ENCODE data around the gene CNGB1.

The CNGB1 gene

GRCh38 chr16:57977418-57978069, 6.6 kb upstream of the CNGB1 start:
- Histone ChIP-seq H3K36me3 (replicated peaks) (no peaks in the 10 kb centered on the region), H3K4me3 (no peak overlapping the region), H3K27me3 (ENCODE audit: low read depth) (no peaks in the 10 kb centered on the region), H3K4me1 (no peaks in the 10 kb centered on the region), H3K9me3 (no peaks in the 10 kb centered on the region)
- DNase-seq (ENCODE audit: low spot score in 2 of 2): no peak
- in situ Hi-C loops (cut with MboI; ENCODE audit: low sequenced_read_pairs): no loop called here

GRCh38 chr16:57976331-57976796, 5.4 kb upstream of the CNGB1 start:
- H3K4me3 ChIP-seq: no peak overlapping the region
- DNase-seq (ENCODE audit: low spot score in 2 of 2): peak in 1 of 2 experiments; percentile 18
- no peaks in the 10 kb centered on the region for H3K27me3 ChIP-seq (ENCODE audit: low read depth)
- no peaks in the 10 kb centered on the region for H3K4me1 ChIP-seq
- H3K36me3 ChIP-seq (replicated peaks): no peaks in the 10 kb centered on the region
- no peaks in the 10 kb centered on the region for H3K9me3 ChIP-seq
- in situ Hi-C loops (cut with MboI; ENCODE audit: low sequenced_read_pairs): no loop called here

GRCh38 chr16:57972306-57972705, 1.4 kb upstream of the CNGB1 start:
- no peaks in the 10 kb centered on the region for H3K27me3 ChIP-seq (ENCODE audit: low read depth)
- no peaks in the 10 kb centered on the region for H3K4me1 ChIP-seq
- H3K9me3 ChIP-seq: no peaks in the 10 kb centered on the region
- no peak overlapping the region for H3K4me3 ChIP-seq
- no peak for DNase-seq (ENCODE audit: low spot score in 2 of 2)
- in situ Hi-C loops (cut with MboI; ENCODE audit: low sequenced_read_pairs): no loop called here
- H3K36me3 ChIP-seq (replicated peaks): no peaks in the 10 kb centered on the region

- in situ Hi-C loops (cut with MboI; ENCODE audit: low sequenced_read_pairs): no loop called here
- Histone ChIP-seq H3K36me3 (replicated peaks) (no peaks in the 10 kb centered on the region), H3K4me3 (no peak overlapping the region), H3K9me3 (no peaks in the 10 kb centered on the region), H3K27me3 (ENCODE audit: low read depth) (no peaks in the 10 kb centered on the region), H3K4me1 (no peaks in the 10 kb centered on the region)
- no peak for DNase-seq (ENCODE audit: low spot score in 2 of 2)
Observed at GRCh38 chr16:57971848-57972247, 920 bp upstream of the CNGB1 start.

GRCh38 chr16:57970319-57970718, 609 bp downstream of the CNGB1 start:
- in situ Hi-C loops (cut with MboI; ENCODE audit: low sequenced_read_pairs): no loop called here
- Histone ChIP-seq H3K4me1 (no peaks in the 10 kb centered on the region), H3K27me3 (ENCODE audit: low read depth) (no peaks in the 10 kb centered on the region), H3K9me3 (no peaks in the 10 kb centered on the region), H3K36me3 (replicated peaks) (no peaks in the 10 kb centered on the region), H3K4me3 (no peak overlapping the region)
- no peak for DNase-seq (ENCODE audit: low spot score in 2 of 2)

- Histone ChIP-seq H3K4me3 (no peak overlapping the region), H3K36me3 (replicated peaks) (no peaks in the 10 kb centered on the region), H3K4me1 (no peaks in the 10 kb centered on the region), H3K27me3 (ENCODE audit: low read depth) (no peaks in the 10 kb centered on the region), H3K9me3 (no peaks in the 10 kb centered on the region)
- in situ Hi-C loops (cut with MboI; ENCODE audit: low sequenced_read_pairs): no loop called here
- no peak for DNase-seq (ENCODE audit: low spot score in 2 of 2)
Observed at GRCh38 chr16:57969451-57970123, 1.3 kb downstream of the CNGB1 start.

GRCh38 chr16:57967916-57968315, 3.0 kb downstream of the CNGB1 start:
- DNase-seq (ENCODE audit: low spot score in 2 of 2): no peak
- H3K36me3 ChIP-seq (replicated peaks): no peaks in the 10 kb centered on the region
- no peak overlapping the region for H3K4me3 ChIP-seq
- H3K4me1 ChIP-seq: no peaks in the 10 kb centered on the region
- no peaks in the 10 kb centered on the region for H3K9me3 ChIP-seq
- no peaks in the 10 kb centered on the region for H3K27me3 ChIP-seq (ENCODE audit: low read depth)
- in situ Hi-C loops (cut with MboI; ENCODE audit: low sequenced_read_pairs): no loop called here

- no peaks in the 10 kb centered on the region for H3K9me3 ChIP-seq
- H3K36me3 ChIP-seq (replicated peaks): no peaks in the 10 kb centered on the region
- no peak overlapping the region for H3K4me3 ChIP-seq
- DNase-seq (ENCODE audit: low spot score in 2 of 2): no peak
- no peaks in the 10 kb centered on the region for H3K4me1 ChIP-seq
- H3K27me3 ChIP-seq (ENCODE audit: low read depth): no peaks in the 10 kb centered on the region
- in situ Hi-C loops (cut with MboI; ENCODE audit: low sequenced_read_pairs): no loop called here
Observed at GRCh38 chr16:57966986-57967385, 3.9 kb downstream of the CNGB1 start.

GRCh38 chr16:57966204-57966771, 4.6 kb downstream of the CNGB1 start:
- no peaks in the 10 kb centered on the region for H3K9me3 ChIP-seq
- no peak overlapping the region for H3K4me3 ChIP-seq
- H3K36me3 ChIP-seq (replicated peaks): no peaks in the 10 kb centered on the region
- H3K4me1 ChIP-seq: no peaks in the 10 kb centered on the region
- in situ Hi-C loops (cut with MboI; ENCODE audit: low sequenced_read_pairs): no loop called here
- H3K27me3 ChIP-seq (ENCODE audit: low read depth): no peaks in the 10 kb centered on the region
- DNase-seq (ENCODE audit: low spot score in 2 of 2): no peak

GRCh38 chr16:57964157-57964700, 6.7 kb downstream of the CNGB1 start:
- H3K4me3 ChIP-seq: no peak overlapping the region
- in situ Hi-C loops (cut with MboI; ENCODE audit: low sequenced_read_pairs): no loop called here
- no peaks in the 10 kb centered on the region for H3K27me3 ChIP-seq (ENCODE audit: low read depth)
- H3K36me3 ChIP-seq (replicated peaks): no peaks in the 10 kb centered on the region
- H3K9me3 ChIP-seq: no peaks in the 10 kb centered on the region
- no peak for DNase-seq (ENCODE audit: low spot score in 2 of 2)
- no peaks in the 10 kb centered on the region for H3K4me1 ChIP-seq

GRCh38 chr16:57962756-57963155, 8.2 kb downstream of the CNGB1 start:
- H3K4me3 ChIP-seq: no peak overlapping the region
- in situ Hi-C loops (cut with MboI; ENCODE audit: low sequenced_read_pairs): no loop called here

GRCh38 chr16:57962046-57962445, 8.9 kb downstream of the CNGB1 start:
- H3K9me3 ChIP-seq: no peaks in the 10 kb centered on the region
- no peaks in the 10 kb centered on the region; the same call in 1 of the 2 replicates for H3K4me1 ChIP-seq
- no peak overlapping the region for H3K4me3 ChIP-seq
- no peak for DNase-seq (ENCODE audit: low spot score in 2 of 2)
- no peaks in the 10 kb centered on the region for H3K36me3 ChIP-seq (replicated peaks)
- H3K27me3 ChIP-seq (ENCODE audit: low read depth): no peaks in the 10 kb centered on the region
- in situ Hi-C loops (cut with MboI; ENCODE audit: low sequenced_read_pairs): no loop called here

More at GRCh38 chr16:57962756-57963155, 8.2 kb downstream of the CNGB1 start:
- Histone ChIP-seq H3K9me3 (no peaks in the 10 kb centered on the region), H3K36me3 (replicated peaks) (no peaks in the 10 kb centered on the region), H3K27me3 (ENCODE audit: low read depth) (no peaks in the 10 kb centered on the region), H3K4me1 (no peaks in the 10 kb centered on the region; the same call in 1 of the 2 replicates)
- DNase-seq (ENCODE audit: low spot score in 2 of 2): no peak

GRCh38 chr16:57961538-57961937, 9.4 kb downstream of the CNGB1 start:
- in situ Hi-C loops (cut with MboI; ENCODE audit: low sequenced_read_pairs): no loop called here
- no peak for DNase-seq (ENCODE audit: low spot score in 2 of 2)
- no peak overlapping the region for H3K4me3 ChIP-seq
- H3K27me3 ChIP-seq (ENCODE audit: low read depth): no peaks in the 10 kb centered on the region
- no peaks in the 10 kb centered on the region; the same call in 1 of the 2 replicates for H3K4me1 ChIP-seq
- H3K9me3 ChIP-seq: no peaks in the 10 kb centered on the region
- no peaks in the 10 kb centered on the region for H3K36me3 ChIP-seq (replicated peaks)

Measured in HAP-1 (cell line).